ENCODE measurements around the gene HSBP1. TPM values are rescaled to one million over a fixed set of nuclear protein-coding genes. Genes with fewer than 3 reads are reported as not detected.

Gene HSBP1
- total RNA-seq, 1 experiment from 2014 or later = 230 TPM

DNA sequence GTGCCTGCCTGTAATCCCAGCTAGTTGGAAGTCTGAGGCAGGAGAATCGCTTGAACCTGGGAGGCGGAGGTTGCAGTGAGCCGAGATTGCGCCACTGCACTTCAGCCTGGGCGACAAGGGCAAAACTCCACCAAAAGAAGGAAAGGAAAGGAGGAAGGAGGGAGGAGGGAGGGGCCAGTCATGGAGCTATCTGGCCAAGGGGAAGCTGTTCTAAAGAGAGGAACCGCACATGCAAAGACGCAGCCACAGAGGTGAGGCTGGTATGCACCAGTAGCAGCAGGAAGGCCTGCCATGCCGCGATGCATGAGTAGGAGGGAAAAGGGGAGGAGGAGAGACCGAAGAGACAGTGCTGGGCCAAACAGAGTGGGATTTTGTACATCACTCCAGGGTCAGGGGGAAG, 35.9 kb downstream of the HSBP1 start:
- Histone ChIP-seq H2BK12ac (ENCODE audit: insufficient read length, low read depth, low read length) (no peak overlapping the region), H3K9me3 (ENCODE audit: control insufficient read depth, low read depth, low read length) (no peaks in the 10 kb centered on the region), H3K9ac (ENCODE audit: extremely low read depth, insufficient read length, low read length) (no peak overlapping the region), H4K8ac (replicated peaks; ENCODE audit: insufficient read length, low read depth, low read length) (no peak overlapping the region), H3K27ac (ENCODE audit: insufficient read length, low read depth, low read length) (no peak overlapping the region), H4K5ac (ENCODE audit: insufficient read length, low read depth, low read length) (no peak overlapping the region), H3K14ac (ENCODE audit: insufficient read depth, low read length) (no peak overlapping the region), H2BK5ac (ENCODE audit: insufficient read length, low read length) (no peak overlapping the region), H3K4ac (ENCODE audit: low read depth, low read length) (no peak overlapping the region), H3K23ac (ENCODE audit: insufficient read length, low read depth, low read length) (no peak overlapping the region), H3K79me1 (ENCODE audit: insufficient read depth, low read depth, low read length, poor library complexity, severe bottlenecking) (no peaks in the 10 kb centered on the region), H2BK15ac (ENCODE audit: low read depth, low read length) (no peak overlapping the region), H3T11ph (ENCODE audit: low read length) (no peak overlapping the region), H3K4me2 (ENCODE audit: insufficient read depth, insufficient read length, low read length) (no peak overlapping the region), H2AK5ac (ENCODE audit: insufficient read length, low read length) (no peak overlapping the region), H4K20me1 (ENCODE audit: control insufficient read depth, insufficient read depth, insufficient read length) (no peaks in the 10 kb centered on the region), H3K18ac (ENCODE audit: insufficient read length, low read depth, low read length) (peak overlapping the region; percentile 52), H2AFZ (ENCODE audit: low read length) (no peak overlapping the region), H3K56ac (ENCODE audit: insufficient read length, low read depth, low read length) (no peak overlapping the region), H2BK120ac (ENCODE audit: low read depth, low read length, poor library complexity, severe bottlenecking) (no peak overlapping the region), H3K79me2 (ENCODE audit: insufficient read depth, low read length) (no peaks in the 10 kb centered on the region), H2BK20ac (ENCODE audit: low read depth, low read length, poor library complexity, severe bottlenecking) (no peak overlapping the region), H4K91ac (ENCODE audit: insufficient read length, low read depth, low read length) (no peak overlapping the region), H3K4me1 (ENCODE audit: insufficient read depth, low read length) (peaks cover 6% of the 10 kb centered on the region; the same call in 1 of the 2 replicates), H3K27me3 (ENCODE audit: insufficient read depth, low read length) (no peaks in the 10 kb centered on the region), H3K23me2 (ENCODE audit: insufficient read length, low read depth, low read length, poor library complexity, severe bottlenecking) (no peaks in the 10 kb centered on the region)
- no peaks in the 10 kb centered on the region; the same call in 1 of the 2 replicates for H3K27me3 Mint-ChIP-seq (ENCODE audit: low read depth)
- no CpG with 5 or more reads among the region's 10 CpGs for WGBS (ENCODE audit: extremely low coverage, insufficient read length, low lambda C conversion rate)
- no peaks in the 10 kb centered on the region; a peak in 2 of 7 replicates for H3K36me3 Mint-ChIP-seq (ENCODE audit: insufficient read depth in 1 of 3, low read depth in 3 of 3)
- TF ChIP-seq, protein P1, sequence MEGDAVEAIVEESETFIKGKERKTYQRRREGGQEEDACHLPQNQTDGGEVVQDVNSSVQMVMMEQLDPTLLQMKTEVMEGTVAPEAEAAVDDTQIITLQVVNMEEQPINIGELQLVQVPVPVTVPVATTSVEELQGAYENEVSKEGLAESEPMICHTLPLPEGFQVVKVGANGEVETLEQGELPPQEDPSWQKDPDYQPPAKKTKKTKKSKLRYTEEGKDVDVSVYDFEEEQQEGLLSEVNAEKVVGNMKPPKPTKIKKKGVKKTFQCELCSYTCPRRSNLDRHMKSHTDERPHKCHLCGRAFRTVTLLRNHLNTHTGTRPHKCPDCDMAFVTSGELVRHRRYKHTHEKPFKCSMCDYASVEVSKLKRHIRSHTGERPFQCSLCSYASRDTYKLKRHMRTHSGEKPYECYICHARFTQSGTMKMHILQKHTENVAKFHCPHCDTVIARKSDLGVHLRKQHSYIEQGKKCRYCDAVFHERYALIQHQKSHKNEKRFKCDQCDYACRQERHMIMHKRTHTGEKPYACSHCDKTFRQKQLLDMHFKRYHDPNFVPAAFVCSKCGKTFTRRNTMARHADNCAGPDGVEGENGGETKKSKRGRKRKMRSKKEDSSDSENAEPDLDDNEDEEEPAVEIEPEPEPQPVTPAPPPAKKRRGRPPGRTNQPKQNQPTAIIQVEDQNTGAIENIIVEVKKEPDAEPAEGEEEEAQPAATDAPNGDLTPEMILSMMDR (conservative IDR thresholded peaks at IDR 0.05) = no peak
- peak overlapping the region; percentile 92 to 100 (median 95); a peak in 6 of 7 replicates for H3K27ac Mint-ChIP-seq
- H3K4me3 Mint-ChIP-seq = peak overlapping the region in 1 of 2 experiments; percentile 21; a peak in 2 of 5 replicates
- no peaks in the 10 kb centered on the region; a peak in 1 of 5 replicates for H3K9me3 Mint-ChIP-seq
- DNase-seq = peak; percentile 58
- H3K4me1 Mint-ChIP-seq = peaks cover 60 to 63% of the 10 kb centered on the region in 2 experiments
